Astrocyte (in vitro differentiated cells and primary cell): ENCODE data around the gene DBP.

Source experiments
- CTCF ChIP-seq: IDR thresholded peaks from 2 replicates; pipeline ENCODE4 v1.5.1; 2011; ENCODE audit warnings: low read depth, mild to moderate bottlenecking, inconsistent platforms, low read length, moderate library complexity; ENCODE audit not compliant: insufficient read depth
- EZH2 ChIP-seq: IDR thresholded peaks from 2 replicates; pipeline ENCODE4 v1.6.1; 2012; ENCODE audit warnings: mild to moderate bottlenecking, low read length, inconsistent platforms; ENCODE audit not compliant: insufficient read depth

GRCh38 chr19:48656840-48657474 is 19.8 kb upstream of the DBP start:
- TF ChIP-seq CTCF = no peak
- TF ChIP-seq EZH2 = no peak
